A549 (cell line): ENCODE data around the gene FRS3. TPM values are rescaled to one million over a fixed set of nuclear protein-coding genes. Genes with fewer than 3 reads are reported as not detected.
A peak's percentile ranks its signal among the peaks of the same experiment; 100 is the strongest.

Experiments
- ATAC-seq, 2 experiments: fragments of 200-7000 bp in 1 of 2; fragments of >200 bp in 1 of 2; cut with Nextera tagmentation in 1 of 2; cut with Tn5 transposase in 1 of 2; 3 replicates each; pipeline versions ENCODE4 v1.8.0 to v1.9.1; 2018 to 2020; ENCODE audit warnings: mild to moderate bottlenecking in 1 of 2, moderate library complexity in 1 of 2
- CTCF ChIA-PET: fragments of 300-600 bp; sonication (Branson Sonifier 250); formaldehyde crosslinking; extraction: SDS; loops from one replicate; lab custom pipeline; 2021; ENCODE audit warnings: antibody characterized with exemption, inconsistent platforms; lab: Yijun Ruan, JAX
- POLR2A ChIA-PET: fragments of 350-600 bp; formaldehyde crosslinking; extraction: SDS; loops from one replicate; lab custom pipeline; 2021; ENCODE audit warnings: antibody characterized with exemption, inconsistent platforms; lab: Yijun Ruan, JAX
- DNase-seq, 2 experiments: peaks; one replicate each; pipeline versions ENCODE4 v3.0.0 to v3.0.0-alpha.2; 2011 to 2016; ENCODE audit warnings: low read depth in 1 of 2, low spot score in 1 of 2
- FAIRE-seq: peaks from 2 replicates; lab custom pipeline; 2011; peaks lifted over from hg19 to GRCh38; lab: Jason Lieb, UNC
- H3K27ac ChIP-seq, 2 experiments: fragments of >200 bp; sonication (Bioruptor Twin); formaldehyde crosslinking; 3 replicates each; pipeline ENCODE4 v1.5.1; 2016 to 2017
- H3K4me1 ChIP-seq: fragments of >200 bp; sonication (Bioruptor Twin); formaldehyde crosslinking; 3 replicates; pipeline ENCODE4 v1.6.1; 2016
- H3K4me2 ChIP-seq: fragments of >200 bp; sonication (Bioruptor Twin); formaldehyde crosslinking; 3 replicates; pipeline ENCODE4 v1.6.1; 2016
- H3K4me3 ChIP-seq: fragments of >200 bp; sonication (Bioruptor Twin); formaldehyde crosslinking; 3 replicates; pipeline ENCODE4 v1.5.1; 2016
- H3K9me3 ChIP-seq: fragments of >200 bp; sonication (Bioruptor Twin); formaldehyde crosslinking; 3 replicates; pipeline ENCODE4 v1.6.1; 2016
- CBX2 ChIP-seq: fragments of 200-600 bp; sonication (generic); IDR thresholded peaks from 2 replicates; pipeline ENCODE4 v1.6.1; 2016; ENCODE audit warnings: low read depth, mild to moderate bottlenecking, borderline replicate concordance
- CTCF ChIP-seq: fragments of >200 bp; sonication (Bioruptor Twin); formaldehyde crosslinking; IDR thresholded peaks from 3 replicates; pipeline ENCODE4 v1.5.1; 2016
- FOSB ChIP-seq: fragments of 250-450 bp; sonication (Bioruptor Pico); IDR thresholded peaks from 2 replicates; pipeline ENCODE4 v1.5.0; 2020; ENCODE audit warnings: mild to moderate bottlenecking, moderate library complexity
- FOXS1 ChIP-seq: fragments of 250-450 bp; sonication (Bioruptor Pico); IDR thresholded peaks from 2 replicates; pipeline ENCODE4 v1.5.0; 2020; ENCODE audit warnings: mild to moderate bottlenecking, moderate library complexity
- GATA3 ChIP-seq: IDR thresholded peaks from 2 replicates; pipeline ENCODE4 v1.6.1; 2012; ENCODE audit warnings: borderline replicate concordance
- HES2 ChIP-seq: fragments of >200 bp; sonication (Bioruptor Twin); formaldehyde crosslinking; IDR thresholded peaks from 2 replicates; pipeline ENCODE4 v1.6.1; 2016
- HOXA7 ChIP-seq: fragments of 250-450 bp; sonication (Bioruptor Pico); IDR thresholded peaks from 2 replicates; pipeline ENCODE4 v1.5.0; 2020; ENCODE audit warnings: mild to moderate bottlenecking, moderate library complexity
- HOXB5 ChIP-seq: fragments of 250-450 bp; sonication (Bioruptor Pico); IDR thresholded peaks from 2 replicates; pipeline ENCODE4 v1.5.0; 2020; ENCODE audit warnings: mild to moderate bottlenecking, moderate library complexity
- JUN ChIP-seq, 2 experiments: fragments of >200 bp; sonication (Bioruptor Twin); formaldehyde crosslinking; IDR thresholded peaks; 2 replicates in 1 of 2; 3 replicates in 1 of 2; pipeline ENCODE4 v1.6.1; 2016 to 2017
- KDM5A ChIP-seq: fragments of 200-600 bp; sonication (generic); IDR thresholded peaks from 2 replicates; pipeline ENCODE4 v1.6.1; 2016; ENCODE audit warnings: antibody characterized with exemption, mild to moderate bottlenecking
- MYC ChIP-seq: IDR thresholded peaks from 2 replicates; pipeline ENCODE4 v1.6.1; 2012; ENCODE audit warnings: mild to moderate bottlenecking, inconsistent platforms, low read length, improper control_type of control experiment, borderline replicate concordance
- NFE2L2 ChIP-seq: fragments of 150-350 bp; conservative IDR thresholded peaks from 2 replicates; pipeline ENCODE4 v1.6.1; 2014; ENCODE audit warnings: low read length
- NR3C1 ChIP-seq: fragments of >200 bp; sonication (Bioruptor Twin); formaldehyde crosslinking; IDR thresholded peaks from 3 replicates; pipeline ENCODE4 v1.6.1; 2017
- PBX3 ChIP-seq: IDR thresholded peaks from 2 replicates; pipeline ENCODE4 v1.6.1; 2012
- PHF8 ChIP-seq: fragments of 200-600 bp; sonication (generic); IDR thresholded peaks from 2 replicates; pipeline ENCODE4 v1.6.1; 2016; ENCODE audit warnings: low read depth, mild to moderate bottlenecking, antibody characterized with exemption, moderate library complexity, borderline replicate concordance
- RAD21 ChIP-seq, 2 experiments: fragments of >200 bp in 1 of 2; sonication (Bioruptor Twin) in 1 of 2; formaldehyde crosslinking in 1 of 2; IDR thresholded peaks in 1 of 2; conservative IDR thresholded peaks in 1 of 2; 2 replicates in 1 of 2; 3 replicates in 1 of 2; pipeline ENCODE4 v1.6.1; 2012 to 2018; ENCODE audit warnings: inconsistent platforms in 1 of 2
- RFX5 ChIP-seq: fragments of 450-650 bp; IDR thresholded peaks from 2 replicates; pipeline ENCODE4 v1.7.1; 2014; ENCODE audit warnings: antibody characterized with exemption, mild to moderate bottlenecking, moderate library complexity
- SMC3 ChIP-seq: fragments of >200 bp; sonication (Bioruptor Twin); formaldehyde crosslinking; IDR thresholded peaks from 3 replicates; pipeline ENCODE4 v1.6.1; 2018; ENCODE audit warnings: inconsistent platforms
- SREBF2 ChIP-seq: fragments of 450-650 bp; IDR thresholded peaks from 2 replicates; pipeline ENCODE4 v1.6.1; 2014; ENCODE audit warnings: mild to moderate bottlenecking, moderate library complexity
- TFCP2L1 ChIP-seq: fragments of 250-450 bp; sonication (Bioruptor Pico); IDR thresholded peaks from 2 replicates; pipeline ENCODE4 v1.5.0; 2021; ENCODE audit warnings: mild to moderate bottlenecking
- TP53 ChIP-seq: fragments of 250-450 bp; sonication (Bioruptor Pico); IDR thresholded peaks from 2 replicates; pipeline ENCODE4 v1.5.0; 2021; ENCODE audit warnings: mild to moderate bottlenecking, moderate library complexity
- USF2 ChIP-seq: fragments of 450-650 bp; IDR thresholded peaks from 2 replicates; pipeline ENCODE4 v1.6.1; 2014; ENCODE audit warnings: antibody characterized with exemption
- ZC3H11A ChIP-seq: fragments of 450-650 bp; IDR thresholded peaks from 2 replicates; pipeline ENCODE4 v1.6.1; 2014; ENCODE audit warnings: antibody characterized with exemption, mild to moderate bottlenecking
- ZFP36 ChIP-seq: fragments of 450-650 bp; IDR thresholded peaks from 2 replicates; pipeline ENCODE4 v1.6.1; 2014; ENCODE audit warnings: borderline replicate concordance; ENCODE audit not compliant: partially characterized antibody
- ZNF302 ChIP-seq: fragments of 250-450 bp; sonication (Bioruptor Pico); IDR thresholded peaks from 2 replicates; pipeline ENCODE4 v1.9.0; 2021; ENCODE audit warnings: inconsistent platforms, mild to moderate bottlenecking, moderate library complexity
- WGBS: methylation state at CpG from one replicate; pipeline ENCODE4 v1.1.6; 2017; ENCODE audit errors: missing lambda C conversion rate; 5-methylcytosine and 5-hydroxymethylcytosine counted together
- polyA plus RNA-seq, 4 experiments: library from polyadenylated mRNA; depleted of rRNA in 3 of 4; stranded (reverse); fragments of >200 nt; fragmentation: RNase III in 1 of 4; extraction: RNeasy Plus Mini Kit Qiagen cat#74134 plus additional on column Dnase treatment in 1 of 4; gene quantifications; 2 replicates in 3 of 4; 3 replicates in 1 of 4; pipeline ENCODE4 v1.2.3, GENCODE V29; 2011 to 2017

Gene FRS3
- polyA plus RNA-seq, 2 of the 4 experiments (the other 2 are of a cell fraction) = 1.9 to 2.0 TPM

- TF ChIP-seq ZC3H11A = no peak
- no peak for TF ChIP-seq KDM5A
- TF ChIP-seq JUN (IDR thresholded peaks at IDR 0.05) = no peak
- no peak for TF ChIP-seq ZFP36
- no peak for TF ChIP-seq USF2
- no peak for TF ChIP-seq TP53 (CRISPR knock-in tag)
These were observed 26.4 kb upstream of the FRS3 start (continued) for GRCh38 chr6:41805830-41806774.

GRCh38 chr6:41801380-41801779, 21.7 kb upstream of the FRS3 start:
- 11% methylated on average over 2 of the region's 2 CpGs for WGBS
- no peak overlapping the region for H3K27ac ChIP-seq
- H3K4me3 ChIP-seq = no peak overlapping the region
- FAIRE-seq = no peak
- ChIA-PET POLR2A (interaction anchor here (0.8 to 1.2 kb wide), 2 partner anchors 10 to 120 kb away, joined by 3 read pairs; partner anchors contain the start of genes BYSL and MED20), CTCF (interaction anchor here (0.6 to 4.0 kb wide), 29 partner anchors 10 to 389 kb away, joined by 3 to 70 read pairs (median 5); partner anchors contain the start of genes BYSL, MED20 and TOMM6)
- H3K9me3 ChIP-seq = no peaks in the 10 kb centered on the region
- TF ChIP-seq HES2 (no peak), SMC3 (peak; percentile 66), CTCF (peak; percentile 50), RAD21 (conservative IDR thresholded peaks at IDR 0.05 in 1 of 2, IDR thresholded peaks at IDR 0.05 in 1 of 2) (peak; percentile 64 to 69)
- no peak overlapping the region for H3K4me2 ChIP-seq
- ATAC-seq = peak; percentile 73 to 77; a peak in 4 of 6 replicates
- DNase-seq = peak in 1 of 2 experiments; percentile 31
- H3K4me1 ChIP-seq = 0 out of 3 replicates have a peak, but pooled peaks cover 3% of the 10 kb centered on the region

GRCh38 chr6:41799559-41799911, 19.8 kb upstream of the FRS3 start:
- FAIRE-seq (no peak), ATAC-seq (no peak), DNase-seq (no peak)
- Histone ChIP-seq H3K9me3 (no peaks in the 10 kb centered on the region), H3K4me1 (0 out of 3 replicates have a peak, but pooled peaks cover 3% of the 10 kb centered on the region), H3K27ac (no peak overlapping the region), H3K4me2 (no peak overlapping the region), H3K4me3 (no peak overlapping the region)
- ChIA-PET CTCF (interaction anchor here (2.7 to 4.0 kb wide), 6 partner anchors 8 to 243 kb away, joined by 14 to 70 read pairs (median 21); partner anchors contain the start of genes BYSL, MED20 and TOMM6), POLR2A (no interaction called here)
- 57% methylated on average over 2 of the region's 2 CpGs for WGBS
- TF ChIP-seq FOXS1 (CRISPR knock-in tag) (no peak), HOXA7 (CRISPR knock-in tag) (no peak), CBX2 (no peak), RFX5 (no peak), TFCP2L1 (CRISPR knock-in tag) (no peak), CTCF (no peak), HOXB5 (CRISPR knock-in tag) (no peak), ZNF302 (no peak), NR3C1 (no peak), FOSB (CRISPR knock-in tag) (no peak), SREBF2 (no peak), PHF8 (no peak), PBX3 (no peak), NFE2L2 (no peak), GATA3 (no peak), MYC (no peak), SMC3 (no peak)
